ENCODE data around the gene PAF1.

DNA sequence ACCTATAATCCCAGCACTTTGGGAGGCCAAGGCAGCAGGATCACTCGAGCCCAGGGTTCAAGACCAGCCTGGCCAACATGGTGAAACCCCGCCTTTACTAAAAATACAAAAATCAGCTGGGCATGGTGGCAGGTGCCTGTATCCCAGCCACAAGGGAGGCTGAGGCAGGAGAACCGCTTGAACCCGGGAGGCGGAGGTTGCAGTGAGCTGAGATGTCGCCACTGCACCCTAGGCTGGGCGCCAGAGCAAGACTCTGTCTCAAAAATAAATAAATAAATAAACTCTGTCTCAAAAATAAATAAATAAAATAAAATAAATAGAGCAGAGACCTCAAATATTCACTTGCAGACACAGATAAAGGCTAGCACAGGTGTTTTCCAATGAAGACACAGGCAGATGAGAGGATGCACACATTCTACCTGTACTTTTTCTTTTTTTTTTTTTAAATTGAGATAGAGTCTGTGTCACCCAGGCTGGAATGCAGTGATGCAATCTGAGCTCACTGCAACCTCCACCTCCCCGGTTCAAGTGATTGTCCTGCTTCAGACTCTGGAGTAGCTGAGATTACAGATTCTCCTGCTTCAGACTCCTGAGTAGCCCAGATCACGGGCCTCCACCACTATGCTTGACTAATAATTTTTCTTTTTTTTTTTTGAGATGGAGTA, 47.5 kb upstream of the PAF1 start:
- TF ChIP-seq, protein P1, sequence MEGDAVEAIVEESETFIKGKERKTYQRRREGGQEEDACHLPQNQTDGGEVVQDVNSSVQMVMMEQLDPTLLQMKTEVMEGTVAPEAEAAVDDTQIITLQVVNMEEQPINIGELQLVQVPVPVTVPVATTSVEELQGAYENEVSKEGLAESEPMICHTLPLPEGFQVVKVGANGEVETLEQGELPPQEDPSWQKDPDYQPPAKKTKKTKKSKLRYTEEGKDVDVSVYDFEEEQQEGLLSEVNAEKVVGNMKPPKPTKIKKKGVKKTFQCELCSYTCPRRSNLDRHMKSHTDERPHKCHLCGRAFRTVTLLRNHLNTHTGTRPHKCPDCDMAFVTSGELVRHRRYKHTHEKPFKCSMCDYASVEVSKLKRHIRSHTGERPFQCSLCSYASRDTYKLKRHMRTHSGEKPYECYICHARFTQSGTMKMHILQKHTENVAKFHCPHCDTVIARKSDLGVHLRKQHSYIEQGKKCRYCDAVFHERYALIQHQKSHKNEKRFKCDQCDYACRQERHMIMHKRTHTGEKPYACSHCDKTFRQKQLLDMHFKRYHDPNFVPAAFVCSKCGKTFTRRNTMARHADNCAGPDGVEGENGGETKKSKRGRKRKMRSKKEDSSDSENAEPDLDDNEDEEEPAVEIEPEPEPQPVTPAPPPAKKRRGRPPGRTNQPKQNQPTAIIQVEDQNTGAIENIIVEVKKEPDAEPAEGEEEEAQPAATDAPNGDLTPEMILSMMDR (IDR thresholded peaks at IDR 0.05; ENCODE audit: borderline replicate concordance, extremely low read depth, low read length, poor library complexity, severe bottlenecking) = no peak
- no peak for TF ChIP-seq EZH2 (IDR thresholded peaks at IDR 0.05; ENCODE audit: borderline replicate concordance, low read depth, low read length, severe bottlenecking)

All from DND-41 (cell line).